ENCODE measurements around the gene SRSF1.
A peak's percentile ranks its signal among the peaks of the same experiment; 100 is the strongest.
"Not testable (repeated sequence)": the region's sequence is repeated elsewhere in the genome, so short reads cannot be mapped to it uniquely, and the experiment has no call there.

SRSF1 gene, protein sequence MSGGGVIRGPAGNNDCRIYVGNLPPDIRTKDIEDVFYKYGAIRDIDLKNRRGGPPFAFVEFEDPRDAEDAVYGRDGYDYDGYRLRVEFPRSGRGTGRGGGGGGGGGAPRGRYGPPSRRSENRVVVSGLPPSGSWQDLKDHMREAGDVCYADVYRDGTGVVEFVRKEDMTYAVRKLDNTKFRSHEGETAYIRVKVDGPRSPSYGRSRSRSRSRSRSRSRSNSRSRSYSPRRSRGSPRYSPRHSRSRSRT

DNA sequence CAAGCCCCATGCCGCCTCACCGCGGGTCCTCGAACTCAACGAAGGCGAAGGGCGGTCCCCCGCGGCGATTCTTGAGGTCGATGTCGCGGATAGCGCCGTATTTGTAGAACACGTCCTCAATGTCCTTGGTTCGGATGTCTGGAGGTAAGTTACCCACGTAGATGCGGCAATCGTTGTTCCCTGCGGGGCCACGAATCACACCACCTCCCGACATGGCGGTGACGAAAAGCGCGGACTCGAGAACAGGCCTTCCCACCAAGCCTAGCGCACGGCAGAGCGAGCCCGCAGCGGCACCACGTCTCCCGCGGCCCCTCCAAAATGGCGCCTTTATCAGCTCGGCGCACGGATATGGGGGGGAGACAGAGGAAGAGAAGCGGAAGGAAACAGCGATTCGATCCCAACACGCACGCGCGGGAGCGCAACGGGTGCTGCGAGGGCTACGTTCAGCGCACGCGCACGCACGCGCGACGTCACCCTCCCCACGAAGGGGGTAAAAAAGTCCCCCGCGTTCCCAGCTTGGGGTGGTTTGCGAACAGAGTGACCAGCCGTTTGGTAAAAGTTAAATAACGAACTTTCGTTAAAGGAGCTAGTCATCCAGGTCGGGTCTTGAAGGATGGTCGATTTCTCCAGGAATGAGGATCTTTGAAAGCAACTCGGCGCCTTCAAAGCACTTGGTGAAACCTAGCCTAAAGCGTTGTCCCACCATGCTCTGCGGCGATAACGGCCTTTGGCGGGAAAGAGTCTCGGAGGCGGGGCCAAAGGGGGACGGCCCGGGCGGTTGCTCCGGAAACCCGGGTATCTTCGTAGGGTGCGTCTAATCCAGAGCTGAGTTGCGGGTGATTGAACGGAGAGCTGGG lies at the start of gene SRSF1:
TSS of gene SRSF1 (minus strand) at position 323 of the 857 bp plus-strand sequence. CDS start at position 214, 109 bp downstream.
- DNase-seq: peak; percentile 99

DNA sequence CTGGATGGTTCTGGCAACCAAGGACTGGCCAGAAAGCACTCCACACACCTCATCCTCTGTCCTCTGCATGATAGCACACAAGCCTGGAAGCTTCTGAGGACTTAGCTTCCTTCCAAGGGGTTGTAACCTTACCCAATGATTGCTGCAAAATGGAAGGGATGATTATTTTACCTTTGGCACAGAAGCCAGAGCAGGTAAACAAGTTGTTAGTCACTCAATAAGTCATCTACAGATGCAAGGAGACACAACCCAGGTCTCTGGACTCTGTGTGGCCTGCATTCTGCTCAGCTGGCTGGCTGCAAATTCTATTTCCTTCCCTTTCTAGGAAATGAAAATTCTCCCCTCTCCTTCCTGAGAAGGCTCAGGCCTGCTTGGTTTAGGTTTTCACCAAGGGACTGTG lies 49.4 kb upstream of the SRSF1 start:
- no peak for DNase-seq

DNA sequence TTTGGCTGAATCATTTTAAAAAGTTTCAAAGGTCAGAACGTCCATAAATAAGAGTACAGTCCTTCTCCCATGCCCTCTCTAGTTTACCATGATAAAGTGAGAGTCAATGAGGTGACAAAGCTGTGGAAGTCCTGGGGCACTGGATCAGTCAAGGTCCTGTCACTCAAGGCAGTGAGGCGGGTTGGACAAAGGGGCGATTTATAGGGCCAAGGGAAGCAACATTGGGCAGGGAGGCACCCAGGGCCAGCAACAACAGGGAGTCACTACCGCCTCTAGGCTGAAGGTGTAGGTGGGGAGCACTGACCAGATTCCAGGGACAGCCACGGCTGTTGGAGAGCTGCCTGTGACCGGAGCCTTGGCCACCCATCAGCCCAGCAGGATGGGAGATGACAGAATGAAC lies 47.6 kb upstream of the SRSF1 start:
- DNase-seq: no peak

DNA sequence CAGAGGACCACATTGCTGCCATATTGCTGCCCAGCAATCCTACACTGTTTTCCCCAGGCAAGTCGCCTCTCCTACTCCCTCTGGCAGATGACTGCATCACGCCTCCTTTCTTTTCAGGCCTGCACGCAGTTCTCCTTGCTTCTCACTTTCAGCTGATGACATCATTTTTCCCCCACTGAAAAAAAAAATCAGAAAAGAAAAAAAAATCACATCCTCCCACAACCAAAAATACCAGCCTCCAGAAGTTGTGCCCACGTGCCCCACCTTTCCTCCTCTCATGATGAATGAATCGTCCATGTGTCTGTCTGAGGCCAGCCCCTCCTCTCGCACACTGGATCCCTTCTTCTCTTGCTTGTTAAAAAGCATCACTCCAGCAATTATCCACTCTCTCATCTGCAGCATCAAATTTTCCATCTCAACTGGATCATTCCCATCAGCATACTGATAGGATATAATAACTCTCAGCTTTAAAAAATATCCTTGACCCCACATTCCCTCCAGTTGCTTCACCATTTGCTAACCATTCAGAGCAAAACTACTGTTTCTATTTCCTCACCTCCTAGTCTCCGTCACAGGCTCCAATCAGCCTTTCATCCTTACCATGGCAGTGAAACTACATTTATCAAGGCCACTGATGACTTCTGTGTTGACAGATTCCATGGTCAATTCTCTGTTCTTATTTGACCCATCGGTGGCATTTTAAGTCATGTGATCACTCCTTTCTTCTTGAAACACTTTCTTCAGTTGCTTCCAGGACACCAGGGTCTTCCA lies 46.1 kb upstream of the SRSF1 start:
- DNase-seq: no peak

DNA sequence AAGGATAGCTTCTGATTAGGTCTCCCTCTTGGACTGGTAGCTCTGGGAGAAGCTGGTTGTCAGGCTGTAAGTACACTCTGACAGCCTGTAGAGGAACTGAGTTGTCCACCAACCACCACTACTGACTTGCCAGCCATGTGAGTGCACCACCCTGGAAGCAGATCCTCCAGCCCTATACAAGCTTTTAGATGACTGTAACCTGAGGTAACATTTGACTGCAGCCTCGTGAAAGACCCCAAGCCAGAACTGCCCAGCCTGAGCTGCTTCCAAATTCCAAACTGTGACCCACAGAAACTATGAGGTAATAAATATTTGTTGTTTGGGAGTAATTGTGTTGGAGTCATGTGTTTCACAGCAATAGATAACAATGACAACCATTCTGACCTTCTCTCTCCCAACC lies 45.4 kb upstream of the SRSF1 start:
- no peak for DNase-seq

DNA sequence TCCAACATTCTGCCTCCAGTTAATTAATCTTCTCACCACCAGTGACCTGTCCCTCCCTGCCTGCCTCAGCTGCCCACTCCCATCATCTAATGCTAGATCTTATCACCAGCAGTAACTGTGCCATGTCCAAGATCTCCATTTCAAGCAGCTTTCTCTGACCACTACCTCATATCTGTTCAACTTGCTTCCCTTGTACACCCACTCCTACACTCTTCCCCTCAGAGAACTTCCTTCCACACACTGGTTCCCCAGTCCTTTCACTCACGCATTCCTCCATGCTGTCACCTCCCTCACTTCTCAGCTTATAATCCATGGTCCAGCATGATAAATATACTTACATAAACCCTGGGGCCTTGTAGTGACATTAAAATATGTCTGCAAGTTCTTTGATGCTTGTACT lies 44.4 kb upstream of the SRSF1 start:
- DNase-seq: no peak

DNA sequence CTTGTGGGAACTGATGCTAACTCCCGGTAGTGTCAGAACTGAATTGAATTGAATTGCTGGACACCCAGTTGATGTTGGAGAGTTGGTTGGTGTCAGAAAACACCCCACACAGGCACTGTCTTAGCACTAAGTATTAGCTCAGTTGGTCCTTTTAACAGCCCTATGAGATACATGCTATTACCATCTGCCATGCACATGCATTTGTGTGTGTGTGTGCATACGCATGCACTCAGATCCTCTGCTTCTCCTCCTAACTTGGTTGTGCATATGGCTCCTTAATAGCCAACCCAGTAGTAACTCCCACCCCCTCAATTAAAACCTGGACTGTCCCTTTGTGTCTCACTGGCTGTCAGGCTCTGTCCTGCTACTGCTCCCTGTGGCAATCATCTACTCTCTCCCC lies 43.9 kb upstream of the SRSF1 start:
- DNase-seq: no peak

DNA sequence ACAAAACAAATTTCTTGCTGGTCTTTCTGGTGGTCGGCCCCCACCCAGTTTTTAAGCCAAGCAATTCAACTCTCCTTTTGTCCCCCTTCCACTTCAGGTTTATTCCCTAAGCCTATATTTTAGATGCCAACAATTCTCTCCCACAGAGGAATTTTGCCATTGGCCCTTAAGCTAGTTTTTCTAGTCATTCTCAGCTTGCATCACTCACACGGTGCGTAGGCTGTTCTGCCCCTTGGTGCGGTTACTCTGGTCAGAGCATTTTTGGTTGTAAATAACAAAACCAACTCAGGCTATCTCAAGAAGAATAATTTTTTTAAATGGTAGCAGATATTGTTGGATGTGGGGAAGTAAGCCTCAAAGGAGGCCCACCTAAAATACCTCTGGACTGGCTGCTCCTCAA lies 42.5 kb upstream of the SRSF1 start:
- DNase-seq: no peak

DNA sequence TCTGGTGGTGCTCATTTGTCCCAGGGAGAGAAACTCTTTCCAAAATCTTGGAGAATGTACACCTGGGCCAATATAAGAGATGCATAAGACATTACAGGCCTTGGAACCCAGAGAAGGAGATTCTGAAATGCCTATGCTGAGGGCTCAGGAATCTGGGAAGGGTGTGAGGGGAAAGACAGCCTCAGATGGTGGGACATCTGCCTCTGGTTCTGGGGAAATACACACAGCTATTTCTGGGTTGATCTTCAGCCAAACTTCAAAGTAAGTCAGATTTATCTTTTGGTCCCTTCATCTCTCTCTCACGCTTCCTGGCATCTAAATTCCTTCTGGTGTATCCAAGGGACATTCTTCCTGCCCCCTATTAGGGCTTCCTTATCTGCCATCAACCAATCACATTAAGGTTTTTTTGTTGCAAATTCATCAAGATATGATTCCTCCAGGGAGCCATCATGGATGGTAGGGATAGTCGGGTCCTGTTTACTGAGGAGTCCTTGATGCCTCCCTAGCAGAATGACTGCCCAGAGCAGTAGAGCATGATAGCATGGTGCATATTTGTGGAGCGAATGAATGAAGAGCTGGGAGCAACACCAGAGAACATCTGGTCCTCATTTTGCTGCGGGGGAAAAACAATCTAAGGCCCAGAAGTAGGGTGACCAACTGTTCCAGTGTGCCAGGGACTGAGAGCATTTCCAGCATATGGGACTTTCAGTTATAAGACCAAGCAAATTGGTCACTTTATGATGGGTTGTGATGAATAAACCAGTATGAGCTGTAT lies 40.5 kb upstream of the SRSF1 start:
- no peak for DNase-seq

DNA sequence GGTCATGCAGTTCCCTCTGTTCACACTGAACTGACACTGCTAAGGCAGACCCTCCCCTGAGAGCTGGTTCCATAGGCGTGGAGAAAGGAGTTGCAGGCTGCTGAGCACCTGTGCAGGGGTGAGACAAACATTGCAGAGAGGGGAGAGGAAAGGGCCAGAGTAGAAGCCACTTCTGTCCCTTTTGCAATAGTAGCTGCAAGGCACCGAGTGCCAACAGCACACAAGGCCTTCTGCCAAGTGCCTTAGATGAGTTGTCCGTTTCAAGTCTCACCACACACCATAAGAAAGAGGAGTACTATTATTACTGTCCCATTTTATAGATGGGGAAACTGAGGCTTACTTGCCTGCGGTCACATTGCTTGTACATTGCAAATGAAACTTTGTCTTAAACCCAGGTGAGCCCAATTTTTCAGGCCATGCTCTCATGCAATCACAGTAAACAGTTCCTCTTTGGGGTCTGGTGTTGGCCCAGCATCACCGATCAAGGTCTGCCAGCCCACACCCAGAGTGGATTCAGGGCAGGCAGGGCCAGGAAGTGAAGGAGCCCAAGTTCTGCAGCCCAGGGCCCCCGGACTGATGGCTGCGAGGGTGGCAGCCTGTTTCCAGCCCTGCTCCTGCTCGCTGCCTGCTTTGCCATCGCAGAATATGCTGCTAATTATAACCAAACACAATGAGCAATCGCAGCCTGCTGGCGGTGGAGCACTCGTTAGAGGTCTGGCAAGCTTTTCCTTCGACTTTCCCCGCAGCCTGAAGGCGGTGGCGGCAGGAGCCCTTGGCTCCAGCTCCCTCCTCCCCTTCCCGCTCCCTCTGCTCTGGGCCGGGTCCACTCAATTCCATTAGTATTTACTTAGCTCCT lies 39.4 kb upstream of the SRSF1 start:
- no peak for DNase-seq

DNA sequence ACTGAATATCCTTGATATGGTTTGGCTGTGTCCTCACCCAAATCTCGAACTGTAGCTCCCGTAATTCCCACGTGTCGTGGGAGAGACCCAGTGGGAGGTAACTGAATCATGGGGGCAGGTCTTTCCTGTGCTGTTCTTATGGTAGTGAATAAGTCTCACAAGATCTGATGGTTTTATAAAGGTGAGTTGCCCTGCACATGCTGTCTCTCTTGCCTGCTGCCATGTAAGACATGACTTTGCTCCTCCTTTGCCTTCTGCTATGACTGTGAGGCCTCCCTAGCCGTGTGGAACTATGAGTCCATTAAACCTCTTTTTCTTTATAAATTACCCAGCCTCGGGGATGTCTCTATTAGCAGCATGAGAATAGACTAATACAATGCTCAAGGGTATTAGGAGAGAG lies 37.2 kb upstream of the SRSF1 start:
- DNase-seq: not testable (repeated sequence)

DNA sequence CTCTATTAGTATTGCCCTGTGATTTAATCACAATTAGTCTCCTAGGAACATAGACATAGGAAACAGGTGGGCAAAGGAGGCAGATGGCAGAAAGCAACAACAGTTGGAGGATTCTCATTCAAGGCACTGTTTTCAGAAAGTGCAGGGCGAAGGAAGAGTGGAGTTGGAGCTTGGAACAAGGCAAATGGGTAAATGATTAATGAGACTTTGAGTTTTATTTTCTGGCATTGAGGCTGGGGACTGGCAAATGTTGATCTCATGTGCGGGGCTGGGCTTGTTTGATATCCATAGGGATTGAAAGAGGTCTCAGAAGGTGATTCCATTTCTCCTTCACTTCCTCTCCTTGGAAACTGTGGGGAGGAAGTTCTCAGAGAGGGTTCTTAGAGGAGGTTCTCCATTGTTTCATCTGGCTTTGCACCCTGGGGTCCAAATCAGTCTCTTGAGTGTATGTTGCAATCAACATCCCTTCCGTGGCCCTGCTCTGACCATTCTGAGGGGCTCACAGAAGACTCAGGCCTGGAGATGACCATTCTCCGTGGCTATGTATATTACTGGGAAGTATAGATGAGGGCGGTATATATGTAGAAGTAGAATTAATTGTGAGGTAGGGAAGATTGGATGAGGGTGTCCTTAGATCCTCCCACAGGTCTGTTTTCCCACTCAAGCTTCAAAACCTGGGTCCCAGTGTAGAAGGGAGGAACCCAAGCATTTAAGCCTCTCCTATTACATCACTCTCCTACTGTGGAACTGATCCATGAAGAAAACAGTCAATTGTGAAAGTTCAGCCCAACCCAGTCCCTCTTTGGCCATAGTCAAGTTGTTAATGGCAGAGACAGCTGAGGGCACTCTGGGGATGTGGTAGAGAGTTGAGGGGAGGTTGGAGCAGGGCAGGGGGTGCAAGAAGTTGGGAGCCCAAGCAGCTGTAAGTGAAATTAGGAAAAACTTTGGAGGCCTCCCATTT lies 36.5 kb upstream of the SRSF1 start:
- DNase-seq: no peak

DNA sequence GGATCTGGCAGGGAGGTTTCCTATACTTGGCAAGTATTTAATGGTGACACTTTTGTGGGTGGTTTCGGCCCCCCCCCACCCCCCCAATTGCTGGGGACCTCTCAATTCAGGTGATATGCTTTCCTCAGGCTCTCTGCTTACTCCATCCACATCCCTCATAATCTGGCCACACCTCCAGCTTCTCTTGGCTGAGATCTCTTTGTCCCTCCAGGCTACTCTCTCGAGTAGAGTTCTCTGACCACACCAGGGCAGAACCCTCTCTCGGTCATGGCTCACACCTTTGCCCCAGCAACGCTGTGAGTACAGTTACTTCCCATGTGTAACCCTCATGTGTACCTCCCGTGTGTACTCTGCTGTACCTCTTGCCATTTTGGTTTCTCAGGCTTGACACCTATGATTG lies 34.1 kb upstream of the SRSF1 start:
- no peak for DNase-seq

DNA sequence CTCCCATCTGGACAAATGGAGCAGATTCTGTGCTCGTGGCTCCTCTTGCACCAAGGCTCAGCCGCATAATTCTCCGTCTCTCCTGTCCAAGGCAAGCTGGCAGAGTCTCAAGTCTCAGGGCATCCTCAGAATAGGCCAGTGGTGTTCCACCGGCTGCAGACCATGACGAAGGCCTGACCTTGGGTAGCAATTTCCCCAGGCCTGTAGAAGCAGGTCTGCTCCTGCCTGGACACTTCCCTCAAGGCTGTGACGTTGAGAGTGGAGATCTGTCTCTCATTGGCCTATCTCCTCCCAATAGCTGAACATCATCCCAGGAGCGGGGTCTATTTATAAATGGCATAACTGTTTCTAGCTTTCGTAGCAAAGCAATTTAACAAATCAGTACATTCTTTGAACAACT lies 33.3 kb upstream of the SRSF1 start:
- no peak for DNase-seq

DNA sequence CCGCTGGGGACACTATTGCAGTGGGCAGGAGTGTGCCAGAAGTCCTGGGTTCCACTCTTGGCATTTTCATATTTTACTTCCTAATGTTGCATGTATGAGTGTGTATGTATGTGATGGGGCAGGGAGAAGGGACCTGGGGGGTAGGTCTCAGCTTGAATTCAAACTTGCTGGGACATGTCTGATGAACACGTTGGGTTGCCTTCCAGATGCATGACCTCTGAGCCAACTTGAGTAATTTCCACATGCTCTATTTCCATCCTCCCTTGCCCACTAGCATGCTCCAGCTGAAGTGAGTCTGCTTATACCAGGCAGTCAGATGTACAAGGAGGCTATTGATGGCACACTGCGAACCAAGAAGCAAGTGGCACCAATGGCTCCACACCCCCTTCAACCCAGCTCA lies 32.9 kb upstream of the SRSF1 start:
- no peak for DNase-seq

DNA sequence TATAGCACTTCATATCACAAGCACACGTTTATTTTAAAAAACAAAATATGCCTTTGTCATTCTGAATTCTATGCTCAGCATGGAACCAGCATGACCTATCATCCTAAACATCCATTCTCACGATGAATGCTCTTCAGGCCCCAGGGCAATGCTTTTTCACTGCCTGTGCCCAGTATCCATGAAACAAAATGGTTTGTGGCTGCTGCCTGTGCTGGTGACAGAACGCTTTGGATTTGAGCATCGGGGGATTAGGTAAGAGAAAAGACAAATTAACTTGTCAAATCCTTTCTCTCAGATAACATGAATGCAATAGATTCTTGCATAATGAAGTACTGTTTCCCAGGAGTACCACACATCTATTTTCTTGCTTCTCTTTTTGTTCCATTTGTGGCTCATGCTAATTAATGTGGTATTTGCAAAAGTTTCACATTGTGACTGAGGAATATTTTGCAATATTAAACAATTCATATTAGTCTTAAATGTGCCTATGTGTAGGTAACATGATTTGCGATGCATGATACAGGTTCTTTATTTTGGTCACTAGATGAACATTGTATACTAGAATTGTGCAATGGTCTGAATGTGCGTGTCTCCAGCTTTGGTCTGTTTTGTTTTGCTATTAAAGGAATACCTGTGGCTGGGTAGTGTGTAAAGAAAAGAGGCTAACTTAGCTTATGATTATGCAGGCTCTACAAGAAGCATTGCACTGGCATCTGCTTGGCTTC lies 25.8 kb upstream of the SRSF1 start:
- no peak for DNase-seq

DNA sequence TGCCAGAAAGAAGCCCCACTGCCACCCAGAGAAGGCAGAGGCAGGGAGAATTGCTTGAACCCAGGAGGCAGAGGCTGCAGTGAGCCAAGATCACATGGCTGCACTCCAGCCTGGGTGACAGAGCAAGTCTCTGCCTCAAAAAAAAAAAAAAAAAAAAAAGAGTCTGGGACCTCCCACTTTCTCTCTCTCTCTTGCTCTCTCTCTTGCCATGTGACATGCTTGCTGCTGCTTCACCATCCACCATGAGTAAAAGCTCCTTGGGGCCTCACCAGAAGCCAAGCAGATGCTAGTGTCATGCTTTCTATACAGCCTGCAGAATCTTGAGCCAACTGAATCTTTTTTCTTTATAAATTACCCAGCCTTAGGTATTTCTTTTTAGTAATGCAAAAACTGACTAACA lies 21.5 kb upstream of the SRSF1 start:
- peak; percentile 32 for DNase-seq

DNA sequence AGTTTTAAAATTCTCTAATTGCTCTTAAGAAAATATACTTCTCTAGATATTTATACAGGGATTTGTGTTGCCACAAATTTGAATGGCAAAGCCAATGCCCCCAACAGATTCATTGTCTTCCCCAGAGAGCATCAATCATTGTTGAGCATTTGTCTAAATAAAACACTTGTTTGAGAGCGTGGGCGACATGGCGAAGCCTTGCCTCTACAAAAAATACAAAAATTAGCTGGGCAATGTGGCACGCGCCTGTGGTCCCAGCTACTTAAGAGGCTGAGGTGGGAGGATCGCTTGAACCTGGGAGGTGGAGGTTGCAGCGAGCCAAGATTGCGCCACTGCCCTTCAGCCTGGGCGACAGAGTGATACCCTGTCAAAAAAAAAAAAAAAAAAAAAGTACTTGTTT lies 13.4 kb upstream of the SRSF1 start:
- no peak for DNase-seq

DNA sequence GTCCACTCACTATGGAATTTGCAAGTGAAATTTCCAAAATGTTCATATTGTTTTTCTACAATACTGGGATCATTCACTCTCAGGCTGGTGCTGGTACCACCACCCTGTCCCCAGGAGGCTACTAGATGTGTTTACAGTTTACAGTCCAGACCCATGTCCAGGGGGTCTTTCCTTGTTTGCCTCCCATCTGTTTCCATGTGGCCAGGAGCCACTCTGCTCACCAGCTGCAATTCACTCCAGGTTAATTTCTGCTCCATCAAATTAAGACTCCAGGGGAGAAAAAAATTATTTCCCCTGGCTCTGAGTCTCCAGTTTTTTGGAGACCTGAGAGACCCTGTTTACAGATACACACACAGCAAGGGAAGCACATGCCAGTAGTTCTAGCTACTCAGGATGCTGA lies 12.5 kb upstream of the SRSF1 start:
- no peak for DNase-seq

DNA sequence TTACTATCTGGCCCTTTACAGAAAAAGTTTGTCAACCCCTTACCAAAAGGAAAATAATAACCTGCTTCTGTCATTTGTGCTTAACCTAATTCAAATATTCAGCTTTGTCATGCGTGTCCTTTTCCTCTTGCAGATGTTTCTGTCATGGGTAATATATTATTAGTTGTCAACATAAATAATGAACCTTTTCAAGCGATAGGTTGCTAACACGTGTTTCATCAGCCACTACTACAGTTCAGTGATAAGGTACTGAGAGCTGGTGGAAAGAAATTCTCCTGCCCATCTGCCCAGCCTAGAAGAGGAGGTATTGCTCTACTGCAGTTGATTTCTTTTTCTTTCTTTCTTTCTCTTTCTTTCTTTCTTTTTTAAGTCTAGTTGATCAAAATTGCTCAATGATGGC lies 12.0 kb upstream of the SRSF1 start:
- DNase-seq: no peak

Measured in hematopoietic multipotent progenitor cell treated with erythropoietin and hydrocortisone succinate and interleukin-3 and kit ligand, for 4 days (in vitro differentiated cells).